OCI-LY1 (cell line): ENCODE data around the gene LRRC74A.

Source experiments
- H2AFZ ChIP-seq: fragments of 200-600 bp; sonication (generic), shearing (Covaris generic); 2 replicates; pipeline ENCODE4 v1.6.0; 2014; ENCODE audit warnings: antibody characterized with exemption, mild to moderate bottlenecking, low read length
- H3F3A ChIP-seq: fragments of 200-600 bp; sonication (generic), shearing (Covaris generic); 2 replicates; pipeline ENCODE4 v1.6.0; 2014; ENCODE audit warnings: mild to moderate bottlenecking, antibody characterized with exemption, low read length, moderate library complexity; ENCODE audit not compliant: insufficient read depth
- H3K27ac ChIP-seq: fragments of 200-600 bp; sonication (generic); 2 replicates; pipeline ENCODE4 v1.5.1; 2014; ENCODE audit warnings: low read length, mixed run types, mild to moderate bottlenecking, low read depth; ENCODE audit not compliant: poor library complexity, severe bottlenecking
- H3K27me3 ChIP-seq: fragments of 200-600 bp; sonication (generic); 2 replicates; pipeline ENCODE4 v1.6.0; 2014; ENCODE audit warnings: antibody characterized with exemption, mild to moderate bottlenecking, low read length, moderate library complexity; ENCODE audit not compliant: insufficient read depth
- H3K36me3 ChIP-seq: fragments of 200-600 bp; sonication (generic); 2 replicates; pipeline ENCODE4 v1.6.1; 2014; ENCODE audit warnings: mild to moderate bottlenecking, antibody characterized with exemption, low read length, moderate library complexity, mixed read lengths; ENCODE audit not compliant: insufficient read depth
- H3K4me1 ChIP-seq: fragments of 200-600 bp; sonication (generic); 2 replicates; pipeline ENCODE4 v1.5.1; 2014; ENCODE audit warnings: mild to moderate bottlenecking, low read length, moderate library complexity; ENCODE audit not compliant: insufficient read depth, severe bottlenecking
- H3K4me2 ChIP-seq: fragments of 200-600 bp; sonication (generic), shearing (Covaris generic); 2 replicates; pipeline ENCODE4 v1.6.1; 2014; ENCODE audit warnings: low read length
- H3K4me3 ChIP-seq: fragments of 200-600 bp; sonication (generic); 2 replicates; pipeline ENCODE4 v1.5.1; 2014; ENCODE audit warnings: low read length, low read depth, mild to moderate bottlenecking, mixed read lengths; ENCODE audit not compliant: poor library complexity, severe bottlenecking
- H3K79me2 ChIP-seq: fragments of 200-600 bp; shearing (Covaris generic); 2 replicates; pipeline ENCODE4 v1.6.1; 2016; ENCODE audit warnings: mixed run types, low read length, mixed read lengths; ENCODE audit not compliant: insufficient read depth
- H3K9ac ChIP-seq: fragments of 200-600 bp; sonication (generic), shearing (Covaris generic); 2 replicates; pipeline ENCODE4 v1.6.1; 2014; ENCODE audit warnings: mild to moderate bottlenecking, low read length, mixed read lengths
- H3K9me2 ChIP-seq: fragments of 200-600 bp; sonication (generic), shearing (Covaris generic); 2 replicates; pipeline ENCODE4 v1.6.1; 2014; ENCODE audit warnings: low read depth, mild to moderate bottlenecking, low read length, mixed read lengths
- H3K9me3 ChIP-seq: fragments of 200-600 bp; shearing (Covaris generic); 2 replicates; pipeline ENCODE4 v1.6.1; 2014; ENCODE audit warnings: low read length, mixed read lengths
- H4K20me1 ChIP-seq: fragments of 200-600 bp; sonication (generic), shearing (Covaris generic); 2 replicates; pipeline ENCODE4 v1.6.0; 2016; ENCODE audit warnings: mild to moderate bottlenecking, low read length; ENCODE audit not compliant: insufficient read depth
- CTCF ChIP-seq: fragments of 200-600 bp; sonication (generic), shearing (Covaris generic); IDR thresholded peaks from 2 replicates; pipeline ENCODE4 v1.5.1; 2017; ENCODE audit warnings: mild to moderate bottlenecking, antibody characterized with exemption, low read length, moderate library complexity, mixed read lengths
- EZH2 ChIP-seq: fragments of 200-600 bp; sonication (generic), shearing (Covaris generic); IDR thresholded peaks from 2 replicates; pipeline ENCODE4 v1.8.0; 2017; ENCODE audit warnings: borderline replicate concordance, mixed run types, mild to moderate bottlenecking, antibody characterized with exemption, low read length, moderate library complexity, mixed read lengths

The LRRC74A gene

GRCh38 chr14:76918256-76918781, 92.1 kb downstream of the LRRC74A start:
- Histone ChIP-seq H3K4me1 (peaks cover 15% of the 10 kb centered on the region), H3K27me3 (0 out of 2 replicates have a peak, but pooled peaks cover 9% of the 10 kb centered on the region), H3K9ac (no peak overlapping the region), H3K79me2 (no peaks in the 10 kb centered on the region), H3F3A (no peaks in the 10 kb centered on the region), H2AFZ (no peak overlapping the region), H3K4me3 (no peak overlapping the region), H3K27ac (no peak overlapping the region), H3K9me2 (no peaks in the 10 kb centered on the region), H3K4me2 (no peak overlapping the region), H3K9me3 (no peaks in the 10 kb centered on the region), H4K20me1 (no peaks in the 10 kb centered on the region), H3K36me3 (no peaks in the 10 kb centered on the region)
- TF ChIP-seq CTCF (no peak), EZH2 (no peak)

GRCh38 chr14:76918782-76919394, 92.7 kb downstream of the LRRC74A start:
- Histone ChIP-seq H3K9me3 (no peaks in the 10 kb centered on the region), H2AFZ (no peak overlapping the region), H4K20me1 (no peaks in the 10 kb centered on the region), H3K9me2 (no peaks in the 10 kb centered on the region), H3K27ac (no peak overlapping the region), H3F3A (no peaks in the 10 kb centered on the region), H3K4me3 (no peak overlapping the region), H3K79me2 (no peaks in the 10 kb centered on the region), H3K27me3 (0 out of 2 replicates have a peak, but pooled peaks cover 9% of the 10 kb centered on the region), H3K4me1 (peaks cover 17% of the 10 kb centered on the region), H3K36me3 (no peaks in the 10 kb centered on the region), H3K4me2 (no peak overlapping the region), H3K9ac (no peak overlapping the region)
- no peak for TF ChIP-seq EZH2
- TF ChIP-seq CTCF: no peak
